K562 (cell line): ENCODE measurements around the gene ZPLD1. TPM values are rescaled to one million over a fixed set of nuclear protein-coding genes. Genes with fewer than 3 reads are reported as not detected.

Source experiments
- ATAC-seq: fragments of 200-7000 bp; cut with Tn5 transposase; 3 replicates; pipeline ENCODE4 v1.9.1; 2020; ENCODE audit warnings: moderate library complexity
- BruUV-seq: library from RNA; stranded (reverse); fragments of 400-500 nt; replicated peaks from 2 replicates; lab custom pipeline; 2021; lab: Mats Ljungman, UMichigan
- CTCF ChIA-PET: fragments of 300-600 bp; formaldehyde crosslinking; extraction: SDS; loops from one replicate; lab custom pipeline; 2021; ENCODE audit warnings: low intra/inter-chr PET ratio; lab: Yijun Ruan, JAX
- POLR2A ChIA-PET: fragments of 300-600, 350-650 bp; sonication (Branson Sonifier 250); formaldehyde crosslinking; extraction: SDS; loops from one replicate; lab custom pipeline; 2021; ENCODE audit warnings: antibody characterized with exemption, inconsistent platforms; lab: Yijun Ruan, JAX
- DNase-seq, 4 experiments: peaks; one replicate each; pipeline versions ENCODE4 v3.0.0 to v3.0.0-alpha.2; 2011 to 2018; ENCODE audit warnings: low spot score in 3 of 4, mixed read lengths in 3 of 4; ENCODE audit errors: extremely low read depth in 1 of 4
- FAIRE-seq: peaks from 2 replicates; lab custom pipeline; 2011; peaks lifted over from hg19 to GRCh38; lab: Jason Lieb, UNC
- H2AFZ ChIP-seq: 2 replicates; pipeline ENCODE4 v1.6.0; 2011; ENCODE audit warnings: low read depth, low read length, control low read depth, inconsistent platforms
- H3K27ac ChIP-seq: fragments of 200-600 bp; 3 replicates; pipeline ENCODE4 v1.8.0; 2011; ENCODE audit warnings: low read depth, mild to moderate bottlenecking, control low read depth, inconsistent platforms, low read length, moderate library complexity, mixed read lengths; ENCODE audit errors: extremely low read depth
- H3K27me3 ChIP-seq, 2 experiments: fragments of 300-600 bp in 1 of 2; 2 replicates in 1 of 2; 3 replicates in 1 of 2; pipeline versions ENCODE4 v1.6.0 to v1.8.0; 2011; ENCODE audit warnings: inconsistent platforms in 2 of 2, low read length in 2 of 2, mild to moderate bottlenecking in 1 of 2, mixed read lengths in 1 of 2, moderate library complexity in 1 of 2; ENCODE audit not compliant: control insufficient read depth in 2 of 2, insufficient read depth in 2 of 2
- H3K36me3 ChIP-seq: fragments of 300-600 bp; 3 replicates; pipeline ENCODE4 v1.8.0; 2011; ENCODE audit warnings: mild to moderate bottlenecking, low read length, inconsistent platforms; ENCODE audit not compliant: control insufficient read depth, insufficient read depth
- H3K4me1 ChIP-seq, 2 experiments: fragments of 200-600 bp in 1 of 2; replicated peaks in 1 of 2; 2 replicates in 1 of 2; 3 replicates in 1 of 2; pipeline versions ENCODE4 v1.5.1 to v1.8.0; 2011; ENCODE audit warnings: inconsistent platforms in 2 of 2, low read length in 2 of 2, mild to moderate bottlenecking in 1 of 2, mixed read lengths in 1 of 2, moderate library complexity in 1 of 2; ENCODE audit not compliant: control insufficient read depth in 2 of 2, insufficient read depth in 2 of 2
- H3K4me2 ChIP-seq: 2 replicates; pipeline ENCODE4 v1.6.1; 2011; ENCODE audit warnings: low read length, control low read depth, inconsistent platforms, mixed read lengths; ENCODE audit not compliant: insufficient read depth
- H3K4me3 ChIP-seq: fragments of 200-600 bp; sonication (generic), shearing (Covaris generic); 2 replicates; pipeline ENCODE4 v1.5.1; 2016; ENCODE audit warnings: control low read depth, inconsistent platforms
- H3K79me2 ChIP-seq: fragments of 200-600 bp; 3 replicates; pipeline ENCODE4 v1.8.0; 2011; ENCODE audit warnings: low read length, inconsistent platforms; ENCODE audit not compliant: control insufficient read depth, insufficient read depth
- H3K9ac ChIP-seq, 2 experiments: 2 replicates each; pipeline versions ENCODE4 v1.6.0 to v1.6.1; 2011; ENCODE audit warnings: low read depth in 2 of 2, low read length in 2 of 2, control low read depth in 1 of 2, inconsistent platforms in 1 of 2, mild to moderate bottlenecking in 1 of 2, mixed read lengths in 1 of 2; ENCODE audit not compliant: insufficient read depth in 1 of 2
- H3K9me1 ChIP-seq: one replicate; pipeline ENCODE4 v1.6.0; 2011; ENCODE audit warnings: inconsistent platforms, mild to moderate bottlenecking, low read length, moderate library complexity; ENCODE audit not compliant: control insufficient read depth, insufficient read depth
- H3K9me3 ChIP-seq: replicated peaks from 2 replicates; pipeline ENCODE4 v1.5.1; 2011; ENCODE audit warnings: low read depth, low read length, inconsistent platforms; ENCODE audit not compliant: control insufficient read depth, insufficient read depth
- H4K20me1 ChIP-seq: replicated peaks from 2 replicates; pipeline ENCODE4 v1.6.1; 2011; ENCODE audit warnings: low read length, inconsistent platforms, mixed read lengths; ENCODE audit not compliant: control insufficient read depth, insufficient read depth
- CBFB ChIP-seq: sonication (generic); formaldehyde crosslinking; IDR thresholded peaks from 2 replicates; pipeline ENCODE4 v1.4.0; 2020; ENCODE audit warnings: mild to moderate bottlenecking, missing genetic modification reagents
- ELF1 ChIP-seq: fragments of 200-800 bp; sonication (Bioruptor generic); IDR thresholded peaks from 2 replicates; pipeline ENCODE4 v1.6.1; 2016; ENCODE audit warnings: missing genetic modification characterization, missing compliant biosample characterization
- KLF16 ChIP-seq: IDR thresholded peaks from 2 replicates; pipeline ENCODE4 v1.6.1; 2016; ENCODE audit warnings: antibody characterized with exemption
- SREBF2 ChIP-seq: sonication (generic); formaldehyde crosslinking; IDR thresholded peaks from 2 replicates; pipeline ENCODE4 v1.4.0; 2020; ENCODE audit warnings: mild to moderate bottlenecking, missing genetic modification reagents
- ZNF431 ChIP-seq: sonication (generic); formaldehyde crosslinking; IDR thresholded peaks from 2 replicates; pipeline ENCODE4 v1.8.0; 2022; ENCODE audit warnings: mild to moderate bottlenecking, missing genetic modification reagents
- WGBS: fragments of 100-300 bp; shearing (Covaris generic); methylation state at CpG from one replicate; pipeline ENCODE4 v1.1.6; 2016; ENCODE audit warnings: low coverage, mixed read lengths; ENCODE audit not compliant: insufficient coverage; ENCODE audit errors: missing lambda C conversion rate; 5-methylcytosine and 5-hydroxymethylcytosine counted together
- in situ Hi-C: fragments of 300-500 bp; cut with MboI; formaldehyde crosslinking; loops from 4 replicates; pipeline ENCODE4 v1.15.0; 2018; ENCODE audit warnings: inconsistent platforms, mixed read lengths
- intact Hi-C: fragments of 100-400 bp; cut with micrococcal nuclease; formaldehyde crosslinking; loops from 2 replicates; pipeline ENCODE4 v1.14.2; 2022
- polyA plus RNA-seq, 8 experiments: library from polyadenylated mRNA; depleted of rRNA in 4 of 8; stranded (reverse) in 5 of 8; unstranded in 3 of 8; fragments of >200 nt; fragmentation: Nextera tagmentation in 2 of 8; fragmentation: Illumina TruSeq in 1 of 8; extraction: Ambion mirVana in 2 of 8; extraction: Trizol in 1 of 8; gene quantifications; 2 replicates each; pipeline versions ENCODE4 v1.2.1 to v1.2.3, GENCODE V29; 2011 to 2014; ENCODE audit warnings: inconsistent platforms in 1 of 8, missing spikeins in 1 of 8
- total RNA-seq, 7 experiments: library from RNA; depleted of rRNA in 6 of 7; stranded (reverse); fragments of >200 nt in 6 of 7; fragmentation: Illumina TruSeq in 2 of 7; extraction: Trizol in 2 of 7; gene quantifications; 2 replicates each; pipeline versions ENCODE4 v1.2.1 to v1.2.3, GENCODE V29; 2011 to 2021; ENCODE audit warnings: low replicate concordance in 1 of 7
- TF ChIP-seq, protein P1 (sequence below): fragments of 450-650 bp; IDR thresholded peaks from 2 replicates; pipeline ENCODE4 v1.6.1; 2017; ENCODE audit warnings: antibody characterized with exemption
- TF ChIP-seq, protein P2 (sequence below): fragments of 450-650 bp; formaldehyde crosslinking; IDR thresholded peaks from 2 replicates; pipeline ENCODE4 v1.4.0; 2020; ENCODE audit warnings: mild to moderate bottlenecking, moderate library complexity
- TF ChIP-seq, protein P3 (sequence below): fragments of 450-650 bp; formaldehyde crosslinking; IDR thresholded peaks from 2 replicates; pipeline ENCODE4 v1.4.0; 2020; ENCODE audit warnings: mild to moderate bottlenecking, moderate library complexity

ZPLD1 gene
- total and polyA plus RNA-seq, 9 of the 15 experiments (the other 6 are each of a cell fraction or from before 2014, with no cell fraction given): 0.03 to 0.10 (median 0.04) TPM; not detected in 6

- BruUV-seq: no TSS peak
- Histone ChIP-seq H3K36me3 (no peaks in the 10 kb centered on the region), H2AFZ (no peak overlapping the region), H3K9me3 (no peaks in the 10 kb centered on the region), H3K4me3 (no peak overlapping the region), H3K27me3 (no peaks in the 10 kb centered on the region), H4K20me1 (no peaks in the 10 kb centered on the region), H3K27ac (no peak overlapping the region), H3K4me2 (no peak overlapping the region), H3K79me2 (no peaks in the 10 kb centered on the region), H3K4me1 (no peaks in the 10 kb centered on the region), H3K9me1 (no peaks in the 10 kb centered on the region), H3K9ac (no peak overlapping the region)
- intact Hi-C loops: no loop called here
- peak in 1 of 4 experiments; percentile 2 for DNase-seq
- FAIRE-seq: no peak
- ChIA-PET POLR2A (no interaction called here), CTCF (no interaction called here)
- ATAC-seq: no peak
- TF ChIP-seq, protein P1, sequence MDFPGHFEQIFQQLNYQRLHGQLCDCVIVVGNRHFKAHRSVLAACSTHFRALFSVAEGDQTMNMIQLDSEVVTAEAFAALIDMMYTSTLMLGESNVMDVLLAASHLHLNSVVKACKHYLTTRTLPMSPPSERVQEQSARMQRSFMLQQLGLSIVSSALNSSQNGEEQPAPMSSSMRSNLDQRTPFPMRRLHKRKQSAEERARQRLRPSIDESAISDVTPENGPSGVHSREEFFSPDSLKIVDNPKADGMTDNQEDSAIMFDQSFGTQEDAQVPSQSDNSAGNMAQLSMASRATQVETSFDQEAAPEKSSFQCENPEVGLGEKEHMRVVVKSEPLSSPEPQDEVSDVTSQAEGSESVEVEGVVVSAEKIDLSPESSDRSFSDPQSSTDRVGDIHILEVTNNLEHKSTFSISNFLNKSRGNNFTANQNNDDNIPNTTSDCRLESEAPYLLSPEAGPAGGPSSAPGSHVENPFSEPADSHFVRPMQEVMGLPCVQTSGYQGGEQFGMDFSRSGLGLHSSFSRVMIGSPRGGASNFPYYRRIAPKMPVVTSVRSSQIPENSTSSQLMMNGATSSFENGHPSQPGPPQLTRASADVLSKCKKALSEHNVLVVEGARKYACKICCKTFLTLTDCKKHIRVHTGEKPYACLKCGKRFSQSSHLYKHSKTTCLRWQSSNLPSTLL: no peak
- TF ChIP-seq KLF16: no peak
- in situ Hi-C loops: no loop called here
- 7% methylated on average over 10 of the region's 10 CpGs for WGBS
These were observed 36.2 kb downstream of the ZPLD1 start for GRCh38 chr3:102471001-102471400.

DNA sequence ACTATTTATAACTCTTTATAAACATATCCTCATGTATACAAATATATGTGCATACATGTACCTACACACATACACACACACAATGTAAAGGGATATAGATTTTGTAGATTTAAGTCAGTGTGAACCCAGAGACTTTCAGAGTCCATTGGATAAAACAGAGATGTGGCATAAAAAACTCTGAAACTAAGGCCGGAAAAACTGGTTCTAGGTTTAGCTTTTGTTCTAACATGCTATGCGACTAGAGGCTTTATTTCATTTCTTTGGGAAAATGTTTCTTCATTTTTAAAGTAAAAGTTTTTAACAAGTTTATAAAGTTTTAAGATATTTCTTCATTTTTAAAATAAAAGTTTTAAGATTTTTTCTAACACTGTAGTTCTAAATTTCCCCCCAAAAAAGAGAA lies 36.7 kb downstream of the ZPLD1 start:
- CTCF ChIA-PET: no interaction called here
- H3K9me3 ChIP-seq: no peaks in the 10 kb centered on the region
- 0% methylated on average over 2 of the region's 2 CpGs for WGBS
- POLR2A ChIA-PET: no interaction called here
- H3K36me3 ChIP-seq: no peaks in the 10 kb centered on the region
- H3K4me3 ChIP-seq: no peak overlapping the region
- H3K27me3 ChIP-seq: no peaks in the 10 kb centered on the region
- FAIRE-seq (no peak), ATAC-seq (no peak), DNase-seq (no peak)
- H3K4me2 ChIP-seq: no peak overlapping the region
- H3K9ac ChIP-seq: no peak overlapping the region
- no TSS peak for BruUV-seq
- no peaks in the 10 kb centered on the region for H3K9me1 ChIP-seq
- H3K27ac ChIP-seq: no peak overlapping the region
- H2AFZ ChIP-seq: no peak overlapping the region
- H3K79me2 ChIP-seq: no peaks in the 10 kb centered on the region
- in situ Hi-C loops (no loop called here), intact Hi-C loops (no loop called here)
- H4K20me1 ChIP-seq: no peaks in the 10 kb centered on the region
- H3K4me1 ChIP-seq: no peaks in the 10 kb centered on the region
- TF ChIP-seq, protein P2, sequence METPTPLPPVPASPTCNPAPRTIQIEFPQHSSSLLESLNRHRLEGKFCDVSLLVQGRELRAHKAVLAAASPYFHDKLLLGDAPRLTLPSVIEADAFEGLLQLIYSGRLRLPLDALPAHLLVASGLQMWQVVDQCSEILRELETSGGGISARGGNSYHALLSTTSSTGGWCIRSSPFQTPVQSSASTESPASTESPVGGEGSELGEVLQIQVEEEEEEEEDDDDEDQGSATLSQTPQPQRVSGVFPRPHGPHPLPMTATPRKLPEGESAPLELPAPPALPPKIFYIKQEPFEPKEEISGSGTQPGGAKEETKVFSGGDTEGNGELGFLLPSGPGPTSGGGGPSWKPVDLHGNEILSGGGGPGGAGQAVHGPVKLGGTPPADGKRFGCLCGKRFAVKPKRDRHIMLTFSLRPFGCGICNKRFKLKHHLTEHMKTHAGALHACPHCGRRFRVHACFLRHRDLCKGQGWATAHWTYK (CRISPR knock-in tag): no peak
- TF ChIP-seq, protein P3, sequence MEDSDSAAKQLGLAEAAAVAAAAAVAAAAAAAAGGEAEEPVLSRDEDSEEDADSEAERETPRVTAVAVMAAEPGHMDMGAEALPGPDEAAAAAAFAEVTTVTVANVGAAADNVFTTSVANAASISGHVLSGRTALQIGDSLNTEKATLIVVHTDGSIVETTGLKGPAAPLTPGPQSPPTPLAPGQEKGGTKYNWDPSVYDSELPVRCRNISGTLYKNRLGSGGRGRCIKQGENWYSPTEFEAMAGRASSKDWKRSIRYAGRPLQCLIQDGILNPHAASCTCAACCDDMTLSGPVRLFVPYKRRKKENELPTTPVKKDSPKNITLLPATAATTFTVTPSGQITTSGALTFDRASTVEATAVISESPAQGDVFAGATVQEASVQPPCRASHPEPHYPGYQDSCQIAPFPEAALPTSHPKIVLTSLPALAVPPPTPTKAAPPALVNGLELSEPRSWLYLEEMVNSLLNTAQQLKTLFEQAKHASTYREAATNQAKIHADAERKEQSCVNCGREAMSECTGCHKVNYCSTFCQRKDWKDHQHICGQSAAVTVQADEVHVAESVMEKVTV (CRISPR knock-in tag): no peak
- no peak for TF ChIP-seq SREBF2 (CRISPR knock-in tag)
- no peak for TF ChIP-seq ELF1 (tag)
- no peak for TF ChIP-seq CBFB (CRISPR knock-in tag)
- TF ChIP-seq ZNF431: no peak
